ENCODE results near the gene EPHA5. TPM values are rescaled to one million over a fixed set of nuclear protein-coding genes. Genes with fewer than 3 reads are reported as not detected.

The EPHA5 gene
- total and polyA plus RNA-seq, 9 of the 15 experiments (the other 6 are each of a cell fraction or from before 2014, with no cell fraction given): 0.04 TPM; not detected in 8

DNA sequence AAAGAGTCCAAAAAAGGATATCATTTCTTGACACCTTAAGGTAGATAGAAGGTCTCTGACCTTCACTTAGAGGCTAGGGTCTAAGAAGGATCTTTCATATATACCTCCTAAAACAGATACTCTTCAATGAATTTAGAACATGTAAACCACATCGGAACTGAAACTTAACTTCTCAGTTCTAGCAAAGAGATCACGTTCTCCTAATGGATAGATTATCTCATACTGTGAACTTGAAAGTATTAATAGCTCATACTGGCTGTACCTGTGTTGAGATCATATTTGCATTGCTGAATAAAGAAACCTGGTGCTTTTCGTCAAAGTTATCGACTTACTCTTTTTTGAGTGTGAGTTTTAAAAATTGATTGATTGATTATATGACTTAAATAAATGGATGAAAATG lies 353.8 kb downstream of the EPHA5 start (continued):
- TF ChIP-seq, protein P1, sequence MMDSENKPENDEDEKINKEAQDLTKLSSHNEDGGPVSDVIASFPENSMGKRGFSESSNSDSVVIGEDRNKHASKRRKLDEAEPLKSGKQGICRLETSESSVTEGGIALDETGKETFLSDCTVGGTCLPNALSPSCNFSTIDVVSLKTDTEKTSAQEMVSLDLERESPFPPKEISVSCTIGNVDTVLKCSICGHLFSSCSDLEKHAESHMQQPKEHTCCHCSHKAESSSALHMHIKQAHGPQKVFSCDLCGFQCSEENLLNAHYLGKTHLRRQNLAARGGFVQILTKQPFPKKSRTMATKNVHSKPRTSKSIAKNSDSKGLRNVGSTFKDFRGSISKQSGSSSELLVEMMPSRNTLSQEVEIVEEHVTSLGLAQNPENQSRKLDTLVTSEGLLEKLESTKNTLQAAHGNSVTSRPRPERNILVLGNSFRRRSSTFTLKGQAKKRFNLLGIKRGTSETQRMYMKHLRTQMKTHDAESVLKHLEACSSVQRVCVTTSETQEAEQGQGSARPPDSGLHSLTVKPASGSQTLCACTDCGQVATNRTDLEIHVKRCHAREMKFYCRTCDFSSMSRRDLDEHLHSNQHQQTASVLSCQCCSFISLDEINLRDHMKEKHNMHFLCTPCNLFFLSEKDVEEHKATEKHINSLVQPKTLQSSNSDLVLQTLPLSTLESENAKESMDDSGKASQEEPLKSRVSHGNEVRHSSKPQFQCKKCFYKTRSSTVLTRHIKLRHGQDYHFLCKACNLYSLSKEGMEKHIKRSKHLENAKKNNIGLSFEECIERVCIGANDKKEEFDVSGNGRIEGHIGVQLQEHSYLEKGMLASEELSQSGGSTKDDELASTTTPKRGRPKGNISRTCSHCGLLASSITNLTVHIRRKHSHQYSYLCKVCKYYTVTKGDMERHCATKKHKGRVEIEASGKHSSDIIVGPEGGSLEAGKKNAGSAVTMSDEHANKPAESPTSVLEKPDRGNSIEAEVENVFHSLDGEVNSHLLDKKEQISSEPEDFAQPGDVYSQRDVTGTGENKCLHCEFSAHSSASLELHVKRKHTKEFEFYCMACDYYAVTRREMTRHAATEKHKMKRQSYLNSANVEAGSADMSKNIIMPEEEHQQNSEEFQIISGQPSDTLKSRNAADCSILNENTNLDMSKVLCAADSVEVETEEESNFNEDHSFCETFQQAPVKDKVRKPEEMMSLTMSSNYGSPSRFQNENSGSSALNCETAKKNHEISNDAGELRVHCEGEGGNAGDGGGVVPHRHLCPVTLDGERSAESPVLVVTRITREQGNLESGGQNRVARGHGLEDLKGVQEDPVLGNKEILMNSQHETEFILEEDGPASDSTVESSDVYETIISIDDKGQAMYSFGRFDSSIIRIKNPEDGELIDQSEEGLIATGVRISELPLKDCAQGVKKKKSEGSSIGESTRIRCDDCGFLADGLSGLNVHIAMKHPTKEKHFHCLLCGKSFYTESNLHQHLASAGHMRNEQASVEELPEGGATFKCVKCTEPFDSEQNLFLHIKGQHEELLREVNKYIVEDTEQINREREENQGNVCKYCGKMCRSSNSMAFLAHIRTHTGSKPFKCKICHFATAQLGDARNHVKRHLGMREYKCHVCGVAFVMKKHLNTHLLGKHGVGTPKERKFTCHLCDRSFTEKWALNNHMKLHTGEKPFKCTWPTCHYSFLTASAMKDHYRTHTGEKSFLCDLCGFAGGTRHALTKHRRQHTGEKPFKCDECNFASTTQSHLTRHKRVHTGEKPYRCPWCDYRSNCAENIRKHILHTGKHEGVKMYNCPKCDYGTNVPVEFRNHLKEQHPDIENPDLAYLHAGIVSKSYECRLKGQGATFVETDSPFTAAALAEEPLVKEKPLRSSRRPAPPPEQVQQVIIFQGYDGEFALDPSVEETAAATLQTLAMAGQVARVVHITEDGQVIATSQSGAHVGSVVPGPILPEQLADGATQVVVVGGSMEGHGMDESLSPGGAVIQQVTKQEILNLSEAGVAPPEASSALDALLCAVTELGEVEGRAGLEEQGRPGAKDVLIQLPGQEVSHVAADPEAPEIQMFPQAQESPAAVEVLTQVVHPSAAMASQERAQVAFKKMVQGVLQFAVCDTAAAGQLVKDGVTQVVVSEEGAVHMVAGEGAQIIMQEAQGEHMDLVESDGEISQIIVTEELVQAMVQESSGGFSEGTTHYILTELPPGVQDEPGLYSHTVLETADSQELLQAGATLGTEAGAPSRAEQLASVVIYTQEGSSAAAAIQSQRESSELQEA (IDR thresholded peaks at IDR 0.05; ENCODE audit: low read depth): no peak
- no peak for TF ChIP-seq ZNF354B (CRISPR knock-in tag; IDR thresholded peaks at IDR 0.05)
- no peak for TF ChIP-seq HDAC3 (IDR thresholded peaks at IDR 0.05; ENCODE audit: borderline replicate concordance, partially characterized antibody)
- no peak for TF ChIP-seq NFRKB (IDR thresholded peaks at IDR 0.05; ENCODE audit: low read depth)
- no peak for TF ChIP-seq RHOXF2B (CRISPR knock-in tag; conservative IDR thresholded peaks at IDR 0.05)
- TF ChIP-seq, protein P2, sequence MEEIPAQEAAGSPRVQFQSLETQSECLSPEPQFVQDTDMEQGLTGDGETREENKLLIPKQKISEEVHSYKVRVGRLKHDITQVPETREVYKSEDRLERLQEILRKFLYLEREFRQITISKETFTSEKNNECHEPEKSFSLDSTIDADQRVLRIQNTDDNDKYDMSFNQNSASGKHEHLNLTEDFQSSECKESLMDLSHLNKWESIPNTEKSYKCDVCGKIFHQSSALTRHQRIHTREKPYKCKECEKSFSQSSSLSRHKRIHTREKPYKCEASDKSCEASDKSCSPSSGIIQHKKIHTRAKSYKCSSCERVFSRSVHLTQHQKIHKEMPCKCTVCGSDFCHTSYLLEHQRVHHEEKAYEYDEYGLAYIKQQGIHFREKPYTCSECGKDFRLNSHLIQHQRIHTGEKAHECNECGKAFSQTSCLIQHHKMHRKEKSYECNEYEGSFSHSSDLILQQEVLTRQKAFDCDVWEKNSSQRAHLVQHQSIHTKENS (CRISPR knock-in tag; IDR thresholded peaks at IDR 0.05): no peak
- no peak for TF ChIP-seq TFAM (CRISPR knock-in tag; conservative IDR thresholded peaks at IDR 0.05)
- TF ChIP-seq PCBP1 (IDR thresholded peaks at IDR 0.05; ENCODE audit: low read depth, low read length, poor library complexity, severe bottlenecking): no peak
- TF ChIP-seq FOXA1 (IDR thresholded peaks at IDR 0.05; ENCODE audit: borderline replicate concordance): no peak
- no peak for TF ChIP-seq CHD1 (IDR thresholded peaks at IDR 0.05; ENCODE audit: low read length)

All from K562 (cell line).